ENCODE results near the gene KLHL30.

KLHL30 gene

DNA sequence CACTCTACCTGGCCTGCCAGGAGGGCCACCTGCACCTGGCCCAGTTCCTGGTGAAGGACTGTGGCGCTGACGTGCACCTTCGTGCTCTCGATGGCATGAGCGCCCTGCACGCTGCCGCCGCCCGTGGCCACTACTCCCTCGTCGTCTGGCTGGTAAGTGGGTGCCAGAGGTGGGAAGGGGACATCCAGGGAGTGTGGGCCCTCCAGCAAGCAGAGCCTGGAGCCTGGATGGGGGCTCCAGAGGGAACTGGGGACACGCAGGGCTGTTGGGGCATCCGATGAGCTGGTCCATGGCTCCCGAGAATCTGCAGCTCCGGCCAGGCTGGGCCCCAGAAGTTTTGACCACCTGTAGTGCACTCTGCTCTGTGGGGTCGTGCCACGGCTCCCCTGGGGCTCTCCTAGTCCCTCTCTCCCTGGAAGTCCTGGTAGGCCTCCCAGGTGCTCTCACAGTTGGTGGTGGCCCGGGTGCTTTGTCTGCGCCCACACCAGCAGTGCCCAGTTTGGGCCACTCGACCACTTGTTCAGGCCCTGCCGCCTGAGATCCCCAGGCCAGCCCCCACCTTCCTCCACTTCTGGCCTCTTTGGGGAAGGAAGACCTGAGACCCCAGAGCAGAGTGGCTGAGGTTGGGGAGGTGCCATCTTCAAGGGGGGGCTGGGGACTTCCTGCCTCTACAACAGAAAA is 33.6 kb upstream of the KLHL30 start:
- no peaks in the 10 kb centered on the region for H3K9me3 Mint-ChIP-seq
- no peak for DNase-seq
- no peaks in the 10 kb centered on the region for H3K36me3 Mint-ChIP-seq (ENCODE audit: low read depth)
- peaks cover 38% of the 10 kb centered on the region for H3K4me1 Mint-ChIP-seq
- peaks cover 4% of the 10 kb centered on the region for H3K27me3 Mint-ChIP-seq (ENCODE audit: low read depth, poor library complexity)
- H3K27ac Mint-ChIP-seq = no peak overlapping the region
- no peak overlapping the region for H3K4me3 Mint-ChIP-seq
- TF ChIP-seq, protein P1, sequence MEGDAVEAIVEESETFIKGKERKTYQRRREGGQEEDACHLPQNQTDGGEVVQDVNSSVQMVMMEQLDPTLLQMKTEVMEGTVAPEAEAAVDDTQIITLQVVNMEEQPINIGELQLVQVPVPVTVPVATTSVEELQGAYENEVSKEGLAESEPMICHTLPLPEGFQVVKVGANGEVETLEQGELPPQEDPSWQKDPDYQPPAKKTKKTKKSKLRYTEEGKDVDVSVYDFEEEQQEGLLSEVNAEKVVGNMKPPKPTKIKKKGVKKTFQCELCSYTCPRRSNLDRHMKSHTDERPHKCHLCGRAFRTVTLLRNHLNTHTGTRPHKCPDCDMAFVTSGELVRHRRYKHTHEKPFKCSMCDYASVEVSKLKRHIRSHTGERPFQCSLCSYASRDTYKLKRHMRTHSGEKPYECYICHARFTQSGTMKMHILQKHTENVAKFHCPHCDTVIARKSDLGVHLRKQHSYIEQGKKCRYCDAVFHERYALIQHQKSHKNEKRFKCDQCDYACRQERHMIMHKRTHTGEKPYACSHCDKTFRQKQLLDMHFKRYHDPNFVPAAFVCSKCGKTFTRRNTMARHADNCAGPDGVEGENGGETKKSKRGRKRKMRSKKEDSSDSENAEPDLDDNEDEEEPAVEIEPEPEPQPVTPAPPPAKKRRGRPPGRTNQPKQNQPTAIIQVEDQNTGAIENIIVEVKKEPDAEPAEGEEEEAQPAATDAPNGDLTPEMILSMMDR (IDR thresholded peaks at IDR 0.05) = no peak

DNA sequence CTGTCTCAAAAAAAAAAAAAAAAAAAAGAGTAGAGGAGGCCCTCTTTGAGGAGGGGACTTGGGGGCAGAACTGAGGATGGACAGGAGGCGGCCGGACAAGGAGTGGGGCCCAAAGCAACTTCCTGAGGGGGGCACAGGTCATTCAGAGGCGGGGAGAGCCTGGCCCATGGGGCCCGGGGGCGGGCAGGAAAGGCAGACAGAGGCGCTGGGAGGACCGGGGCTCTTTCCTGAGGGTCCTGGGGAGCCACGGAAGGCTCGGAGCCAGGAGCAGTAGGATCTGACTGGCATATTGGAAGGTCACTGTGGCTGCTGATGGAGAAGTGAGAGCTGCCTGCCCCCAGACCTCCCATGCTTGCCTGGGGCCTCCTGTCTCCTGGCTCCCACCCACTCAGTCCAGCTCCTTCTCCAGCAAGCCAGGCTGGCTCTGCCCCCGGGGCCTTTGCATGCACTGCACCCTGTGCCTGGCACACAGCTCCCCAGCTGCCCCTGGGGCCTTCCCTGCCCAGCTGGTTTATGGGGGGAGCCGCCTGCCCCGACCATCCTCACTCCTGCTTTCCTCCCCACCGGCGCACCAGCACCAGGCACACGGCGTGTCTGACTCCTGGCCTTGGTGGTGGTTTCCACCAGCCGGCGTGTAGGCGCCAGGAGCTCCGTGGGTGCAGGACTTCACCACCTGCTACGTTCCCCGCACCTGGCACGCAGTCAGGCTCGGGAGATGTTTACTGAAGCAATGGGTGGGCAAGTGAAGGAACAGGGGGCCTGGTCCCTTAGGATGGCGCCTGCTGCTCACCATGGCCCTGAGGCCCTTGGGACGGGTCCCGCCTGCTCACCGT is 32.7 kb upstream of the KLHL30 start:
- Mint-ChIP-seq H3K4me1 (peaks cover 37% of the 10 kb centered on the region), H3K27ac (no peak overlapping the region), H3K4me3 (no peak overlapping the region), H3K9me3 (no peaks in the 10 kb centered on the region), H3K36me3 (ENCODE audit: low read depth) (no peaks in the 10 kb centered on the region), H3K27me3 (ENCODE audit: low read depth, poor library complexity) (peaks cover 4% of the 10 kb centered on the region)
- no peak for DNase-seq
- TF ChIP-seq, protein P1 (IDR thresholded peaks at IDR 0.05) = no peak

DNA sequence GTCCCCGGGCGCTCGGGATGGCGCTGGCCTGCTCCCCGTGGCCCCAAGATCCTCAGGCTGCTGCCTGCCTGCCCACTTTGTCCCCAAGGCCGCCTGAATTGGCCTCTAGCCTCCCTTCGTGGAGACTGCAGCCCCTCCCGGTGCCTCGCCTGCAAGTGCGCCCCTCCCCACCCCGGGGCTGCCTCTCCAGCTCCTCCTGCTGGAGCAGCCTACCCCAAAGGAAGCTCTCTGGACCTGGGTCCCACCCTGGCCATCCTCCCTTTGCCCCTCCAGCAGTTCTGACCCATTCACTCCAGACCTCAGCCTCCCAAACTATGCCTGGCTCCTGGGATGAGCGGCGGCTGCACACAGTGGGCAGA is 32.1 kb upstream of the KLHL30 start:
- Mint-ChIP-seq H3K4me1 (peaks cover 32% of the 10 kb centered on the region), H3K27me3 (ENCODE audit: low read depth, poor library complexity) (peaks cover 6% of the 10 kb centered on the region), H3K36me3 (ENCODE audit: low read depth) (no peaks in the 10 kb centered on the region), H3K27ac (no peak overlapping the region), H3K4me3 (no peak overlapping the region), H3K9me3 (peaks cover under 1% of the 10 kb centered on the region)
- TF ChIP-seq, protein P1 (IDR thresholded peaks at IDR 0.05) = no peak
- no peak for DNase-seq

DNA sequence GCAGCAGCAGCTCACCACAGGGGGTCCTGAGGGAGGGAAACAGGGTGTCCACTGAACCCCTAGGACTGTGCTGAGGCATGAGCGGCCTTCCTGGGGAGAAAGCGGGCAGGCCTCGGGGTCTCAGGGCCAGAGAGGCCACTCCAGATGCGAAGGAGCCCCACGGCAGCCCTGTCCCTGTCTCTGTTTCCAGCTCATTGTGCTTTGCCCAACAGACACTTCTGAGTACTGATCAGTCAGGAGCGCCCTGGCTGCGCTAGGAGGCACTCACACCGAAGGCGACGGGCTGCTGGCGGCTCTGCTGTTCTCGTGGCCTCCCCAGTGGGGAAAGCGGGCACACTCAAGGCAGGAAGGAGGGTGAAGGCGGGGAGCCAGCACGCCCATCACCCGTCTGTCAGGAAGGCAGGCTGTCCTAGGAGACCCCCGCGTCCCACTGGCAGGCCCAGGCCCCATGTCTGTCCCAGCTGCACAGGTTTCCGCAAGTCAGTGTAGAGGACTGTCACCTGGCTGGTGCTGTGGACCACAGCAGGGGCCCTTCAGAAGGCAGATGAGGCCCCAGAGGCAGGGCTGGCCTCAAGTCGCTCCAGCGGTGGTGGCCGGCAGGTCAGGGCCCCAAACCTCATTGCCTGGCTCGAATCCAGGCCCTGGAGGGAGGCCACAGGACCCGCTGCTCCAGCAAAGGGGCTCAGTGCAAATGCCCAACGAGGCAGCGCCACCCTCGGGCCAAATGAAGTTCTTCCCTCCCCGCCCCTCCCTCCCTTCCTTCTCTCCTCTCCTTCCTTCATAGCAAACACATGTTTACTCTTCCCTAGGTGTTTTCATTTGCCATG is 31.6 kb upstream of the KLHL30 start:
- DNase-seq = no peak
- peaks cover 32% of the 10 kb centered on the region for H3K4me1 Mint-ChIP-seq
- H3K9me3 Mint-ChIP-seq = peaks cover 7% of the 10 kb centered on the region
- H3K27ac Mint-ChIP-seq = no peak overlapping the region
- peaks cover 8% of the 10 kb centered on the region for H3K27me3 Mint-ChIP-seq (ENCODE audit: low read depth, poor library complexity)
- TF ChIP-seq, protein P1 (IDR thresholded peaks at IDR 0.05) = no peak
- no peak overlapping the region for H3K4me3 Mint-ChIP-seq
- peaks cover 2% of the 10 kb centered on the region for H3K36me3 Mint-ChIP-seq (ENCODE audit: low read depth)

DNA sequence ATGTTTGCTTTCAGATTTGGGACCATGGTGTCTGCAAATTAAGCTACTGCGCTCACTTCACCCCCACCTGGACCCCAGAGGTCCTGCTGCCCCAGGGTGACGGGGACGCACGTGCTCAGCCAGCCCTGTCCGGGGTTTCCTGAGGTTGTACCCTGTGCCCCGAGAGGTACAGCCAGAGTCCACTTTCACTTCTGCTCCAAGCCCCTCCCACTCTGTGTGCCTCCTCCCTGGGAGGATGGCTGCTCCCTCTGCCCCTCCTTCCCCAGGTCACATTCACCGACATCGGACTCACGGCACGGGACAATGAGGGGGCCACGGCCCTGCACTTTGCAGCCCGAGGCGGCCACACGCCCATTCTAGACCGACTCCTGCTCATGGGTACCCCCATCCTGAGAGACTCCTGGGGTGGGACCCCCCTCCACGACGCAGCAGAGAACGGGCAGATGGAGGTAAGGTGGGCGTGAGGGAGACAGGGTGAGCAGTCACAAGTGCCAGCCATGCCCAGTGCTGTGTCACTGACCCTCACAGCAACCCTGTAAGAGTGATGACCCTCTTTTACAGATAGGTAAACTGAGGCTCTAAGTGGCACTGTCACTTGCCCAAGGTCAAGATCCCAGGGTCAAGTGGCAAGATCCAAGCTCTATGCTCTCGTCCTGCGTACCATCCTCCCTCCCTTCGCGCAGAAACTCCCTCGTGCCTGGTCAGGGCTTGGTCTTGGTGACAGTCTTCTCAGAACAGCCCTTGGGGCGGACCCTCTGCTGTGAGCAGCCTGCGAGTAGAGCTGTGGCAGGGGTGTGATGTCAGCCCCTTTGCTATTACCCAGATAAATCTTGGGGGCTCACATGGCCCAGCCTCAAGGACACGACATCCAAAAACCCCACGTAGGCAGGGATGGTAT is 30.7 kb upstream of the KLHL30 start:
- Mint-ChIP-seq H3K36me3 (ENCODE audit: low read depth) (peaks cover 10% of the 10 kb centered on the region), H3K27me3 (ENCODE audit: low read depth, poor library complexity) (peaks cover 5% of the 10 kb centered on the region), H3K27ac (no peak overlapping the region), H3K4me1 (peaks cover 27% of the 10 kb centered on the region), H3K4me3 (no peak overlapping the region), H3K9me3 (peaks cover 15% of the 10 kb centered on the region)
- DNase-seq = no peak
- TF ChIP-seq, protein P1 (IDR thresholded peaks at IDR 0.05) = no peak
